Measurements from ENCODE around the gene TRIM59. TPM values are rescaled to one million over a fixed set of nuclear protein-coding genes. Genes with fewer than 3 reads are reported as not detected.

The TRIM59 gene
- total and polyA plus RNA-seq, 9 of the 15 experiments (the other 6 are each of a cell fraction or from before 2014, with no cell fraction given), result 16.8 to 101 (median 34.8) TPM

- TF ChIP-seq HINFP (tag; conservative IDR thresholded peaks at IDR 0.05; ENCODE audit: low read depth) (no peak), POLR3G (IDR thresholded peaks at IDR 0.05; ENCODE audit: extremely low read depth, insufficient read length, insufficient replicate concordance) (no peak), CBX8 (IDR thresholded peaks at IDR 0.05; ENCODE audit: borderline replicate concordance, extremely low read depth, low read depth, low read length, poor library complexity, severe bottlenecking) (no peak), KLF1 (tag; IDR thresholded peaks at IDR 0.05) (no peak), ZNF586 (CRISPR knock-in tag; conservative IDR thresholded peaks at IDR 0.05) (no peak), ZNF77 (CRISPR knock-in tag; IDR thresholded peaks at IDR 0.05) (no peak), MED1 (CRISPR knock-in tag; IDR thresholded peaks at IDR 0.05; ENCODE audit: borderline replicate concordance) (no peak), ZNF407 (IDR thresholded peaks at IDR 0.05; ENCODE audit: low read depth) (no peak), TGIF2 (CRISPR knock-in tag; IDR thresholded peaks at IDR 0.05) (no peak), MYBL2 (IDR thresholded peaks at IDR 0.05; ENCODE audit: low read depth) (no peak), MYBL2 (CRISPR knock-in tag; IDR thresholded peaks at IDR 0.05; ENCODE audit: borderline replicate concordance) (no peak), GABPB1 (CRISPR knock-in tag; IDR thresholded peaks at IDR 0.05) (no peak), TEAD1 (CRISPR knock-in tag; IDR thresholded peaks at IDR 0.05) (no peak), ZNF518B (CRISPR knock-in tag; IDR thresholded peaks at IDR 0.05) (no peak)
Measured at GRCh38 chr3:160451602-160452001, 2.0 kb upstream of the TRIM59 start (continued).
